BJ (cell line): ENCODE data around the gene TMEM161A. TPM values are rescaled to one million over a fixed set of nuclear protein-coding genes. Genes with fewer than 3 reads are reported as not detected.

ENCODE experiments used
- CTCF ChIA-PET: fragments of 350-600 bp; formaldehyde crosslinking; extraction: SDS; loops from one replicate; lab custom pipeline; 2021; ENCODE audit warnings: antibody characterized with exemption, inconsistent platforms; lab: Yijun Ruan, JAX
- POLR2A ChIA-PET: fragments of 300-600 bp; sonication (Branson Sonifier 250); formaldehyde crosslinking; extraction: SDS; loops from one replicate; lab custom pipeline; 2021; ENCODE audit warnings: antibody characterized with exemption; lab: Charles Lee
- DNase-seq: peaks from one replicate; pipeline ENCODE4 v3.0.0-alpha.2; 2011; ENCODE audit warnings: low read depth
- H3K27me3 ChIP-seq: 2 replicates; pipeline ENCODE4 v1.6.0; 2011; ENCODE audit warnings: low read length; ENCODE audit not compliant: control insufficient read depth, insufficient read depth
- H3K36me3 ChIP-seq: 2 replicates; pipeline ENCODE4 v1.5.1; 2011; ENCODE audit warnings: low read length; ENCODE audit not compliant: control insufficient read depth, insufficient read depth
- H3K4me3 ChIP-seq: 2 replicates; pipeline ENCODE4 v1.5.1; 2011; ENCODE audit warnings: low read depth, mild to moderate bottlenecking, control low read depth, low read length
- polyA plus RNA-seq: library from polyadenylated mRNA; depleted of rRNA; stranded (reverse); fragments of >200 nt; gene quantifications from 2 replicates; pipeline ENCODE4 v1.2.3, GENCODE V29; 2011
- TF ChIP-seq, protein P1 (sequence below): IDR thresholded peaks from 2 replicates; pipeline ENCODE4 v1.5.1; 2011; ENCODE audit warnings: low read depth, mild to moderate bottlenecking, control low read depth, inconsistent platforms, low read length, moderate library complexity; ENCODE audit not compliant: insufficient read depth

The TMEM161A gene
- polyA plus RNA-seq, 1 experiment, result 40.1 TPM

DNA sequence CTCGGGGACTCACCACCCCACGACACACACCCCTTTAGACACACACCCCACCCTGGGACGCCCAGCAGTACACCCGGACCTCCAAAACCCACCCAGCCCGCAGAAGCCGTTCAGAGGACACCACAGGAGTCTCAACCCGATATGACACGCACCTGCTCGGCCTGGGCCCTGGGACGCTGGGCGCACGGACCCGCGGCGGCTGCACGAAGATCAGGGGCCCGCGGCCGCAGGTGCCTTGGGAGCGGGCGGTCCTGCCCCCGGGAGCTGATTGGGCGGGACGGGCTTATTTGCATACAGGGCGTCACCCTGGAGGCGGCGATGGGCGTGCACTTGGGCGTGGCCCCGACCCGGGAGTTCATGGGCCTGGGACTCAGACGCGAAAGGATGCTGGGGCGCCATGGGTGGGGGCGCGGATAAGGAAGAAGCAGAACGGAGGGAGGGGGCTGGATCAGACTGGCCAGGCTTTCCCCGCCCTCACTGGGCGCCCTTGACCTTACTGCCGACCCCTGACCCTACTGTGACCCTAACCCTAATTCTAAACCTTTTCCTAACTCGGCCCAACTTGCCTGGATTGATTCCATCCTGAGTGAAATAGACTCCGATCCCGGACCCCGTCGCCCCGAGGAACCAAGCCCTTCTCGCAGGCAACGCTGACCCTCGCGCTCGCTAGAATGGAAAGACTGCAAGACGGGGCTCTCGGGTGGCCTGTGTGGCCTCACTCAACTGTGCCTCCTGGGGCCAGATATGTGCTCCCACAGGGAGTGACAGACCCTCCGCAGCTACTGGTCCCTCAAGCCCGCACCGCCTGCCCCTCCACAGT is 32.0 kb upstream of the TMEM161A start, which contains the start of gene MEF2B:
Gene MEF2B (minus strand): TSS at position 211 of the 820 bp plus-strand sequence. CDS start 19,528 bp downstream, outside the sequence.
- CTCF ChIA-PET, result interaction anchor here (1.2 kb wide), 1 partner anchor 22 kb away, joined by 3 read pairs; no protein-coding TSS in a partner anchor
- DNase-seq, result no peak
- POLR2A ChIA-PET, result no interaction called here
- Histone ChIP-seq H3K4me3 (peak within 1 kb of the TSS; percentile 23), H3K27me3 (no peaks in the 10 kb centered on the region), H3K36me3 (no peaks in the 10 kb centered on the region)
- TF ChIP-seq, protein P1, sequence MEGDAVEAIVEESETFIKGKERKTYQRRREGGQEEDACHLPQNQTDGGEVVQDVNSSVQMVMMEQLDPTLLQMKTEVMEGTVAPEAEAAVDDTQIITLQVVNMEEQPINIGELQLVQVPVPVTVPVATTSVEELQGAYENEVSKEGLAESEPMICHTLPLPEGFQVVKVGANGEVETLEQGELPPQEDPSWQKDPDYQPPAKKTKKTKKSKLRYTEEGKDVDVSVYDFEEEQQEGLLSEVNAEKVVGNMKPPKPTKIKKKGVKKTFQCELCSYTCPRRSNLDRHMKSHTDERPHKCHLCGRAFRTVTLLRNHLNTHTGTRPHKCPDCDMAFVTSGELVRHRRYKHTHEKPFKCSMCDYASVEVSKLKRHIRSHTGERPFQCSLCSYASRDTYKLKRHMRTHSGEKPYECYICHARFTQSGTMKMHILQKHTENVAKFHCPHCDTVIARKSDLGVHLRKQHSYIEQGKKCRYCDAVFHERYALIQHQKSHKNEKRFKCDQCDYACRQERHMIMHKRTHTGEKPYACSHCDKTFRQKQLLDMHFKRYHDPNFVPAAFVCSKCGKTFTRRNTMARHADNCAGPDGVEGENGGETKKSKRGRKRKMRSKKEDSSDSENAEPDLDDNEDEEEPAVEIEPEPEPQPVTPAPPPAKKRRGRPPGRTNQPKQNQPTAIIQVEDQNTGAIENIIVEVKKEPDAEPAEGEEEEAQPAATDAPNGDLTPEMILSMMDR, result no peak

DNA sequence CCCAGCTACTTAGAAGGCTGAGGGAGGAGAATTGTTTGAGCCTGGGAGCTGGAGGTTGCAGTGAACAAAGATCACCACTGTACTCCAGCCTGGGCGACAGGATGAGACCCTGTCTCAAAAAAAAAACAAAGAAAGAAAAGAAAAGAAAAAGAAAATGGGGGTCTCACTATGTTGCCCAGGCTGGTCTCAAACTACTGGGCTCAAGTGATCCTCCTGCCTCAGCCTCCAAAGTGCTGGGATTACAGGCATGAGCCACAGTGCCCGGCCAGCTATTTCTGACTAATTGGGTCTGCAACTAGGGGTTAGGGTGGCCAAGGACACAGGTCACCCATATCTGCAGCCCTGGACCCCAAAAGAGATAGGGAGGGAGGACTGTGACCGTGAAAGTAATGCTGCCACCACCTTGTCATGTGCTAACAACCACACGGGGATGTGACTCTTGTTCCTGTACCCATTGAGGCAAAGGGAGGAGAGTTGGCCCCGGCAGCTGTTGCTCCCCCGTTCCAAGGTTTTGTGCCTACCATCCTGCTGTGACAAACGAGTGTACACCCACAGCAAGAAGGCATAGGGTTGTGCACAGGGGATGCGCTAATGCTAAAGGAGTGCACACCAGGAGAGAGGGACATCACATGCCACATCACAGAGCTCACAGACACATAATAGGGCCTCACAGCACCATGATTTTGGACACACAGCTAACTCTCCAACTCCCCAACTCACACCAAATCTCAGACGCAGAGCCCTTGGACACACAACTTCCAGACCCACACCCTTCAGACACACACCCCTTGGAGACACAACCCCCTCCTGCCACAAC is 31.2 kb upstream of the TMEM161A start:
- TF ChIP-seq, protein P1, result no peak
- Histone ChIP-seq H3K27me3 (no peaks in the 10 kb centered on the region), H3K36me3 (no peaks in the 10 kb centered on the region), H3K4me3 (peak overlapping the region; percentile 23; the same call in 1 of the 2 replicates)
- DNase-seq, result no peak
- CTCF ChIA-PET, result interaction anchor here (1.2 kb wide), 1 partner anchor 21 kb away, joined by 3 read pairs; no protein-coding TSS in a partner anchor
- POLR2A ChIA-PET, result no interaction called here

DNA sequence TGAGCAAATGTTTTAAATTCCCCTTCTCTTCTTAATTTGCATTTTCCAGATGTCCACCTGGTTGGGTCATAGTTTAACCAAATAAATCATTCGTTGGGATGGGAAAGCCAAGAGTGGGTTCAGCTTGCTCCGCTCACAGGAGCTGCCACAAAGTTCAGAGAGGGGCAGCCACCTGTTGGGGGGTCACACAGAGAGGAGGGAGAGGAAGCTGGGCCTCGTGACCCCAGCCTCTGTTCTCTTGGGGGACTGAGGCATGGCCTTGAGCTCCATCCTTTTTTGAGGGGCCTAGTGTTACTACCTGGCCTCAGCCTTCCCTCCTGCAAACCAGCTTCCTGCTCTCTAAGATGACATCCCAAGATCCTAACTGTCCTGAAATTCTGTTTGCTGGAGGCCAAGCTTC is 29.3 kb upstream of the TMEM161A start:
- TF ChIP-seq, protein P1, result no peak
- H3K27me3 ChIP-seq, result no peaks in the 10 kb centered on the region
- POLR2A ChIA-PET, result no interaction called here

DNA sequence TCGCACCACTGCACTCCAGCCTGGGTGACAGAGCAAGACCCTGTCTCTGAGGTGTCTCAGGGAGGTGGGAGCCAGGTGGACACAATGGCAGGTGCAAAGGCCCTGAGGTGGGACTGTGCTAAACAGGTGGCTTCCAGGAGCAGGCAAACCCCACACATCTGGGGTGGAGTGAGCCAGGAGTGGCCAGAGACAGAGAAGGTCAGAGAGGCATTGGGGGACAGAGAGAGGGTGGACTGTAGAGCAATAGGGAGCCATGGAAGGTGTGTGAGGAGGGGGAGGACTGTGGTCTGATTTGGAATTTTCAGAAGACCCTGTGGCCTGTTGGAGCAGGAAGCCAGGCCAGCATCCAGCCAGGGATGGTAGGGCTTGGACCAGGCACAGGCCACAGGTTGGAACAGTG is 27.1 kb upstream of the TMEM161A start:
- TF ChIP-seq, protein P1, result no peak
- H3K27me3 ChIP-seq, result no peaks in the 10 kb centered on the region
- ChIA-PET CTCF (interaction anchor here (2.5 kb wide), 2 partner anchors 10 to 19 kb away, joined by 9 to 12 read pairs; no protein-coding TSS in a partner anchor), POLR2A (no interaction called here)
- no peak for DNase-seq
- no peak overlapping the region for H3K4me3 ChIP-seq
- no peaks in the 10 kb centered on the region for H3K36me3 ChIP-seq

More for the DNA sequence above, 29.3 kb upstream of the TMEM161A start:
- CTCF ChIA-PET, result interaction anchor here (0.9 to 2.5 kb wide), 3 partner anchors 7 to 21 kb away, joined by 3 to 9 read pairs (median 6); no protein-coding TSS in a partner anchor
- Histone ChIP-seq H3K36me3 (no peaks in the 10 kb centered on the region), H3K4me3 (no peak overlapping the region)
- no peak for DNase-seq
